Tibial nerve (tissue), 4 donors: ENCODE results near the gene GALNT10. TPM values are rescaled to one million over a fixed set of nuclear protein-coding genes. Genes with fewer than 3 reads are reported as not detected.

Source experiments
- DNase-seq, 2 donors: peaks; one replicate each; pipeline ENCODE4 v3.0.0-alpha.2; 2019; ENCODE audit warnings: low spot score in 2 of 2
- H3K27ac ChIP-seq, 4 donors: fragments of 200-600 bp; sonication (generic) in 3 of 4; one replicate each; pipeline ENCODE4 v1.5.1; 2017 to 2019; ENCODE audit warnings: mild to moderate bottlenecking in 1 of 4
- H3K27me3 ChIP-seq, 2 donors: fragments of 200-600 bp; sonication (generic) in 1 of 2; one replicate each; pipeline versions ENCODE4 v1.5.1 to v1.6.0; 2017 to 2019
- H3K36me3 ChIP-seq, 3 donors: fragments of 200-600 bp; sonication (generic); one replicate each; pipeline ENCODE4 v1.5.1; 2018 to 2019
- H3K4me1 ChIP-seq, 4 donors: fragments of 200-600 bp; sonication (generic) in 3 of 4; one replicate each; pipeline ENCODE4 v1.5.1; 2017 to 2019
- H3K4me3 ChIP-seq, 4 donors: fragments of 200-600 bp; sonication (generic) in 3 of 4; one replicate each; pipeline ENCODE4 v1.5.1; 2017 to 2019; ENCODE audit warnings: mild to moderate bottlenecking in 1 of 4, moderate library complexity in 1 of 4
- H3K9me3 ChIP-seq, 4 donors: fragments of 200-600 bp; sonication (generic) in 3 of 4; one replicate each; pipeline ENCODE4 v1.5.1; 2017 to 2019
- EP300 ChIP-seq, 2 donors: sonication (generic); formaldehyde crosslinking; IDR thresholded peaks; one replicate each; pipeline ENCODE4 v1.6.1; 2017; ENCODE audit warnings: antibody characterized with exemption in 2 of 2, mild to moderate bottlenecking in 1 of 2
- POLR2A ChIP-seq, 2 donors: fragments of 450-650 bp; IDR thresholded peaks; one replicate each; pipeline ENCODE4 v1.6.1; 2017; ENCODE audit warnings: antibody characterized with exemption in 2 of 2, mild to moderate bottlenecking in 2 of 2, moderate library complexity in 2 of 2
- WGBS, 2 donors: methylation state at CpG; one replicate each; pipeline ENCODE4 v1.1.5; 2018; 5-methylcytosine and 5-hydroxymethylcytosine counted together
- total RNA-seq, 4 donors: library from RNA; depleted of rRNA; stranded (reverse); fragments of >200 nt; gene quantifications; one replicate each; pipeline ENCODE4 v1.1.0, GENCODE V29; 2016
- TF ChIP-seq, protein P1 (sequence below), 5 experiments: fragments of 200-600 bp in 3 of 5; fragments of 450-650 bp in 2 of 5; sonication (generic) in 3 of 5; IDR thresholded peaks; one replicate each; pipeline ENCODE4 v1.5.1; 2016 to 2019; ENCODE audit warnings: antibody characterized with exemption in 5 of 5, mild to moderate bottlenecking in 3 of 5, moderate library complexity in 2 of 5

Gene GALNT10
- total RNA-seq, 4 donors from 2014 or later, result 24.1 to 41.2 (median 26.7) TPM

DNA sequence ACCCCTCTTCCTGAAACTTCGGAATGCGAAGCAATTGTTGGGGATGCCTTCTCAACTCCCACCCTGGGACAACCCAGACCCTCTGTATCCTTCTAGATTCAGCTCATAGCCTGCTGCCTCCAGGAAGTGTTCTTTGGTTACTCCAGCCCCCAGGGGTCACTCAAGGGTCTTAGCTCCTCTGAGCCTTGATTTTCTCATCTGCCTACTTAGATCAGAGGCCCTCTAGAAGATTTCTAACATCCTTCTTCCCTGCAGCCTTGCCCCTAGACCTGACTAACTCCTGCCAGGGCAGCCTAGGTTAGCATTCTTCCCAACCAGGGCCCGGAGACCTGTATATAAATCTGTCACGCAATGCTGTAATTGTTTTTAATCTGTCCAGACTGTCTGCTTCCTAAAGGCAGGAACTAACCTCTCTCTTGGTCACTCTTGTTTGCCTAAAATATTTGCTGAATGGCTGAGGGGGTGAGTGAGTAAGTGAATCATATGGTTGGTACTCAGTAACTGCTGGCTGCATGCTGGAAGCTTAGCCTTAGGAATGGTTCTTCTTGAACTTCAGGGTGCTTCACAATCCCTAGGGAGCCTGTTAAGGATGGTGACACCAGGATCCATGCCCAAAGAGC, 8.2 kb downstream of the GALNT10 start:
- H3K4me3 ChIP-seq, result no peak overlapping the region
- no peak for DNase-seq
- no peak overlapping the region for H3K27ac ChIP-seq
- H3K27me3 ChIP-seq, result no peaks in the 10 kb centered on the region
- 68 to 77% methylated on average over 4 of the region's 4 CpGs for WGBS, 2 donors
- H3K4me1 ChIP-seq, result peaks cover 0 to 40% (median 20%) of the 10 kb centered on the region in 4 donors
- no peaks in the 10 kb centered on the region for H3K9me3 ChIP-seq
- TF ChIP-seq, protein P1, sequence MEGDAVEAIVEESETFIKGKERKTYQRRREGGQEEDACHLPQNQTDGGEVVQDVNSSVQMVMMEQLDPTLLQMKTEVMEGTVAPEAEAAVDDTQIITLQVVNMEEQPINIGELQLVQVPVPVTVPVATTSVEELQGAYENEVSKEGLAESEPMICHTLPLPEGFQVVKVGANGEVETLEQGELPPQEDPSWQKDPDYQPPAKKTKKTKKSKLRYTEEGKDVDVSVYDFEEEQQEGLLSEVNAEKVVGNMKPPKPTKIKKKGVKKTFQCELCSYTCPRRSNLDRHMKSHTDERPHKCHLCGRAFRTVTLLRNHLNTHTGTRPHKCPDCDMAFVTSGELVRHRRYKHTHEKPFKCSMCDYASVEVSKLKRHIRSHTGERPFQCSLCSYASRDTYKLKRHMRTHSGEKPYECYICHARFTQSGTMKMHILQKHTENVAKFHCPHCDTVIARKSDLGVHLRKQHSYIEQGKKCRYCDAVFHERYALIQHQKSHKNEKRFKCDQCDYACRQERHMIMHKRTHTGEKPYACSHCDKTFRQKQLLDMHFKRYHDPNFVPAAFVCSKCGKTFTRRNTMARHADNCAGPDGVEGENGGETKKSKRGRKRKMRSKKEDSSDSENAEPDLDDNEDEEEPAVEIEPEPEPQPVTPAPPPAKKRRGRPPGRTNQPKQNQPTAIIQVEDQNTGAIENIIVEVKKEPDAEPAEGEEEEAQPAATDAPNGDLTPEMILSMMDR (IDR thresholded peaks at IDR 0.05), result no peak
- TF ChIP-seq POLR2A (IDR thresholded peaks at IDR 0.05) (no peak), EP300 (IDR thresholded peaks at IDR 0.05) (no peak)
- peaks cover 0 to 3% (median 0%) of the 10 kb centered on the region in 3 donors for H3K36me3 ChIP-seq

DNA sequence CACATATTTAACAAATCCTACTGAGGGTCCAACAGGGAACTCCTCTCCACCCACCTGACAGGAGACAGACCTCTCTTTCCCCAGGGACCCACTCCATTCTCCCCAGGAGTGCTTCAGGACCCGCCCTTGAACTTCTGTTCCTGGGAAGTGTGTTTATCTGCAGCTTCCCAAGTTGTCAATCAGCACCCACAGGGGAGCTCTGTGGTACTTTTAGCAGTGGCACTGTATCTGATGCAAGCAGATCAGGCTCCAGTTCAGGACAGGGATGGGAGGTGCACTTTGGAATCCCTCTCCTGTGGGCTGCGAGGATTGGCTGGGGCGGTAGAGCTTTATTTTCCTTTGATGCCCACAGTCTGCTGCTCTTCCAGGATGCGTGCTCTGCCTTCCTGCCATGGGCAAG, 8.7 kb downstream of the GALNT10 start:
- no peaks in the 10 kb centered on the region for H3K27me3 ChIP-seq
- WGBS, 2 donors, result 86 to 89% methylated on average over 4 of the region's 4 CpGs
- no peaks in the 10 kb centered on the region for H3K9me3 ChIP-seq
- no peak overlapping the region for H3K27ac ChIP-seq
- DNase-seq, result no peak
- peaks cover 0 to 3% (median 0%) of the 10 kb centered on the region in 3 donors for H3K36me3 ChIP-seq
- peaks cover 0 to 36% (median 19%) of the 10 kb centered on the region in 4 donors for H3K4me1 ChIP-seq
- TF ChIP-seq EP300 (IDR thresholded peaks at IDR 0.05), result no peak
- TF ChIP-seq, protein P1 (IDR thresholded peaks at IDR 0.05), result no peak
- no peak for TF ChIP-seq POLR2A (IDR thresholded peaks at IDR 0.05)
- no peak overlapping the region for H3K4me3 ChIP-seq

DNA sequence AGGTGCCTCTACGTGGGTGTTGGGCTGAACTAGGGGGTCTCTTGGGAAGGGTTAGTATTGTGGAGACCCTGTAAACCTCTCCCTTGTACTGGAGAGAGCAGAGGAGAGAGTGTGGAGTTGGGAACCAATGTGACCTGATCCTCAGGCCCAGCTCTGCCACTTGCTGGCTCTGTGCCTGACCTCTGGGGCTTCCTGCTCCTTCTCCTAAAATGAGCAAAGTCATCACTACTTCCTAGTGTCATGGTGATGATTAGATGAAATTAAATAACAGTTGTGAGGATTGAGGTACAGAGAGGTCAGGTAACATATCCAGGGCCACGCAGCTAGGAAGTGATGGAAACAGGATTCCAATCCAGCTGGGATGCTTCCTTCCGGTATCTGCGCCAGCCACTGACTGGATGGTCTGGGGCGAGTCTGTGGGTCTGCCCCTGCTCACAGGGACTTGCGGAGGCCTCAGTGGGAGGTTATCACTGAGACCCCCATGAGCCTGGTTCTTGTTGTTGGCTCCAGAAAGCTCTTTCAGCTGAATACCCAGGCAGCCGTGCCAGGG, 9.2 kb downstream of the GALNT10 start:
- peaks cover 0 to 3% (median 0%) of the 10 kb centered on the region in 3 donors for H3K36me3 ChIP-seq
- 75 to 82% methylated on average over 6 to 7 of the region's 7 CpGs for WGBS, 2 donors
- H3K4me3 ChIP-seq, result no peak overlapping the region
- H3K27ac ChIP-seq, result no peak overlapping the region
- no peak for DNase-seq
- H3K27me3 ChIP-seq, result no peaks in the 10 kb centered on the region
- H3K9me3 ChIP-seq, result no peaks in the 10 kb centered on the region
- peaks cover 0 to 32% (median 19%) of the 10 kb centered on the region in 4 donors for H3K4me1 ChIP-seq
- TF ChIP-seq EP300 (IDR thresholded peaks at IDR 0.05), result no peak
- TF ChIP-seq, protein P1 (IDR thresholded peaks at IDR 0.05), result no peak

DNA sequence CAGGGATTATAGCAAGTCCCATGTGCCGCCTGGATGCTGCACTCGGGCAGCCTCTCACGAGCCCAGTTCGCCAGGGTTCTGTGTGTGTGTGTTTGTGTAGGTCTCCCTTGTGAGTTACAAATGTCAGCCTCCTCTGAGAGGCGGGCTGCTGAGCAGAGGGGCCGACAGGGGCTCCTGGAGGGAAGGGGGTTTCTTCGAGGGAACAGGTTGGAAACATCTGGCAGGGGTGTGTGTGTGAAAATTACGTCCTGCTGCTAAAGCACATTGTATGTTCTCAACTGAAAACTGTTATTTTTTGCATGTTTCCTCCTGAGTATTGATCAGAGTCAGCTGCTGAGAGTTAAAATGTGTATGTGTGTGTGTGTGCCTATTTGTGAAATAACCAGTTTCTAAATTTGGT, 9.7 kb downstream of the GALNT10 start:
- TF ChIP-seq EP300 (IDR thresholded peaks at IDR 0.05) (no peak), POLR2A (IDR thresholded peaks at IDR 0.05) (no peak)
- TF ChIP-seq, protein P1 (IDR thresholded peaks at IDR 0.05), result no peak
- Histone ChIP-seq H3K27me3 (no peaks in the 10 kb centered on the region), H3K27ac (no peak overlapping the region), H3K9me3 (no peaks in the 10 kb centered on the region), H3K4me1 (peaks cover 0 to 31% (median 19%) of the 10 kb centered on the region in 4 donors), H3K4me3 (no peak overlapping the region), H3K36me3 (peaks cover 0 to 3% (median 0%) of the 10 kb centered on the region in 3 donors)
- 51 to 77% methylated on average over 6 to 8 of the region's 8 CpGs for WGBS, 2 donors
- no peak for DNase-seq

DNA sequence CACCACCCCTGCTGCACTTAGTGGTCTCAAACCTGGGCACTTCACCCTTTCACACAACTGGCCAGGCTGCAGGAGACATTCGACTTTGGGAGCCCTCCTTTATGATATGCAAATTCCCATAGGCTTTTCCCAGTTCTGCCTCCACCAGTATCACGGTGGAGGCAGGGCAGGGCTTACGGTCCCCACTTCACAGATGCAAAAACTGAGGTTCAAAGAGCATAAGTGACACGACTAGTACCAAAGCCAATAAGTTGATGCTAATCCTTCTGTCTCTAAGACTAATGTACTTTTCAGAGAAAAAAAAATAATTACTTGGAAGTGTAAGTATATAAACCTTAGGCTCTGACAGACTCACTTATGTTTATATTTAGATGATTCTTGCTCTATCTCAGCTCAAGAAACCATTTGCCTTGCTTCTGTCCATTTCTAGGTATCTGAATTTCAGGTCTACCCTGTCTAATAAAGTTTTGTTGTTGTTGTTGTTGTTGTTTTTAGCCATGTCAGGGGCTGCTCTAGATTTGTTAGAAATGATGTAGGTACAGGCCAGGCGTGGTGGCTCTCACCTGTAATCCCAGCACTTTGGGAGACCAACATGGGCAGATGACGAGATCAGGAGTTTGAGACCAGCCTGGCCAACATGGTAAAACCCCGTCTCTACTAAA, 10.7 kb downstream of the GALNT10 start:
- Histone ChIP-seq H3K27ac (no peak overlapping the region), H3K9me3 (no peaks in the 10 kb centered on the region), H3K4me1 (peaks cover 0 to 31% (median 19%) of the 10 kb centered on the region in 4 donors), H3K4me3 (no peak overlapping the region), H3K27me3 (no peaks in the 10 kb centered on the region), H3K36me3 (peaks cover 0 to 3% (median 0%) of the 10 kb centered on the region in 3 donors)
- no peak for DNase-seq
- WGBS, 2 donors, result 88 to 91% methylated on average over 7 of the region's 7 CpGs
- TF ChIP-seq EP300 (IDR thresholded peaks at IDR 0.05) (no peak), POLR2A (IDR thresholded peaks at IDR 0.05) (no peak)
- TF ChIP-seq, protein P1 (IDR thresholded peaks at IDR 0.05), result no peak
